ENCODE measurements around the gene MRPL19. TPM values are rescaled to one million over a fixed set of nuclear protein-coding genes. Genes with fewer than 3 reads are reported as not detected.

MRPL19 gene
- total and polyA plus RNA-seq, 10 of the 15 experiments (the other 5 are each of a cell fraction or from before 2014, with no cell fraction given), result 13.1 to 99.0 (median 56.6) TPM

DNA sequence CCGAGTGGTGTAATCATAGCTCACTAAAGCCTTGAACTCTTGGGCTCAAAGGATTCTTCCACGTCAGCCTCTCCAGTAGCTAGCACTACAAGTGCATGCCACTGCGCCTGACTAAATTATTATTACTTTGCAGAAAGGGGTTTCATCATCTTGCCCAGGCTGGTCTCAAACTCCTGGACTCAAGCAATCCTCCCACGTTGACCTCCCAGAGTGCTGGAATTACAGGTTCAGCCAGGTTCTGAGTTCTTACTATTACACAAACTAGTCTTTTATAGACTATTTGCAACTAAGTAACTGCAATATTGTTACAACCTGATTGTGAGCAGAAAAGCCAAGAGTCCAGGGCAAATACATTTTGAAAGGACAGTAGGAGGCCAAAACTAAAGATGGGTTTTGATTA lies 35.9 kb upstream of the MRPL19 start:
- Histone ChIP-seq H3K4me2 (ENCODE audit: control insufficient read depth, insufficient read depth) (no peak overlapping the region), H3K79me2 (ENCODE audit: control insufficient read depth, insufficient read depth, low read length) (no peaks in the 10 kb centered on the region), H3K9me3 (replicated peaks; ENCODE audit: control insufficient read depth, insufficient read depth, low read length) (no peaks in the 10 kb centered on the region), H3K27ac (ENCODE audit: control insufficient read depth, insufficient read depth) (no peak overlapping the region), H4K20me1 (ENCODE audit: control insufficient read depth, insufficient read depth) (no peaks in the 10 kb centered on the region), H3K4me3 (no peak overlapping the region), H3K4me1 (ENCODE audit: control insufficient read depth, insufficient read depth, low read length) (0 out of 2 replicates have a peak, but pooled peaks cover under 1% of the 10 kb centered on the region), H3K27me3 (replicated peaks in 1 of 2; ENCODE audit: control insufficient read depth in 2 of 2, insufficient read depth in 2 of 2, low read length in 1 of 2) (no peaks in the 10 kb centered on the region), H2AFZ (ENCODE audit: control insufficient read depth, low read depth, low read length) (no peak overlapping the region), H3K36me3 (ENCODE audit: control insufficient read depth in 2 of 2, insufficient read depth in 2 of 2, low read length in 1 of 2) (no peaks in the 10 kb centered on the region), H3K9ac (ENCODE audit: control insufficient read depth, insufficient read depth, low read length) (no peak overlapping the region)
- ATAC-seq (no peak), DNase-seq (ENCODE audit: low read depth, low spot score) (no peak), FAIRE-seq (no peak)
- WGBS (ENCODE audit: insufficient coverage, insufficient replicate concordance, low lambda C conversion rate, missing lambda C conversion rate), result 9% methylated on average over 4 of the region's 4 CpGs
- in situ Hi-C loops (cut with MboI), result no loop called here
- ChIA-PET CTCF (interaction anchor here (0.7 to 3.6 kb wide), 13 partner anchors 9 to 694 kb away, joined by 3 to 76 read pairs (median 6); partner anchors contain the start of gene TACR1), RAD21 (ENCODE audit: unreplicated experiment) (interaction anchor here (0.8 kb wide), 2 partner anchors 545 to 556 kb away, joined by 3 read pairs; no protein-coding TSS in a partner anchor), SMC1A (ENCODE audit: uncharacterized antibody, unreplicated experiment) (interaction anchor here (0.6 to 3.1 kb wide), 9 partner anchors 11 to 692 kb away, joined by 3 to 16 read pairs (median 4); partner anchors contain the start of gene TACR1), POLR2A (interaction anchor here (0.7 kb wide), 1 partner anchor 703 kb away, joined by 3 read pairs; no protein-coding TSS in a partner anchor)
- TF ChIP-seq CBX3 (IDR thresholded peaks at IDR 0.05; ENCODE audit: borderline replicate concordance, low read depth) (no peak), SRF (IDR thresholded peaks at IDR 0.05; ENCODE audit: low read depth in 2 of 2, low read length in 2 of 2) (no peak), ZNF207 (IDR thresholded peaks at IDR 0.05; ENCODE audit: borderline replicate concordance) (no peak), ZZZ3 (IDR thresholded peaks at IDR 0.05; ENCODE audit: control insufficient read depth, insufficient read length, low read depth) (no peak), TBL1XR1 (IDR thresholded peaks at IDR 0.05; ENCODE audit: low read depth, low read length) (no peak), SIX5 (IDR thresholded peaks at IDR 0.05; ENCODE audit: low read depth, low read length, severe bottlenecking) (no peak), CEBPB (IDR thresholded peaks at IDR 0.05; ENCODE audit: borderline replicate concordance in 1 of 2, low read depth in 2 of 2, low read length in 2 of 2) (no peak), RBBP5 (conservative IDR thresholded peaks at IDR 0.05) (no peak), CHD4 (IDR thresholded peaks at IDR 0.05) (no peak)
- TF ChIP-seq, protein P1, sequence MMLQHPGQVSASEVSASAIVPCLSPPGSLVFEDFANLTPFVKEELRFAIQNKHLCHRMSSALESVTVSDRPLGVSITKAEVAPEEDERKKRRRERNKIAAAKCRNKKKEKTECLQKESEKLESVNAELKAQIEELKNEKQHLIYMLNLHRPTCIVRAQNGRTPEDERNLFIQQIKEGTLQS (IDR thresholded peaks at IDR 0.05; ENCODE audit: borderline replicate concordance, extremely low read depth, low read depth, low read length), result no peak
- TF ChIP-seq, protein P2, sequence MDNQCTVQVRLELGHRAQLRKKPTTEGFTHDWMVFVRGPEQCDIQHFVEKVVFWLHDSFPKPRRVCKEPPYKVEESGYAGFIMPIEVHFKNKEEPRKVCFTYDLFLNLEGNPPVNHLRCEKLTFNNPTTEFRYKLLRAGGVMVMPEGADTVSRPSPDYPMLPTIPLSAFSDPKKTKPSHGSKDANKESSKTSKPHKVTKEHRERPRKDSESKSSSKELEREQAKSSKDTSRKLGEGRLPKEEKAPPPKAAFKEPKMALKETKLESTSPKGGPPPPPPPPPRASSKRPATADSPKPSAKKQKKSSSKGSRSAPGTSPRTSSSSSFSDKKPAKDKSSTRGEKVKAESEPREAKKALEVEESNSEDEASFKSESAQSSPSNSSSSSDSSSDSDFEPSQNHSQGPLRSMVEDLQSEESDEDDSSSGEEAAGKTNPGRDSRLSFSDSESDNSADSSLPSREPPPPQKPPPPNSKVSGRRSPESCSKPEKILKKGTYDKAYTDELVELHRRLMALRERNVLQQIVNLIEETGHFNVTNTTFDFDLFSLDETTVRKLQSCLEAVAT (IDR thresholded peaks at IDR 0.05), result no peak
- intact Hi-C loops (cut with micrococcal nuclease; ENCODE audit: unreplicated experiment), result no loop called here
- BruUV-seq (replicated peaks), result no TSS peak
